SK-N-SH (cell line): ENCODE measurements around the gene INTS12. TPM values are rescaled to one million over a fixed set of nuclear protein-coding genes. Genes with fewer than 3 reads are reported as not detected.
"Not testable (repeated sequence)": the region's sequence is repeated elsewhere in the genome, so short reads cannot be mapped to it uniquely, and the experiment has no call there.

ENCODE experiments used
- CTCF ChIA-PET: fragments of 300-600, 350-600 bp; formaldehyde crosslinking; extraction: SDS; loops from one replicate; lab custom pipeline; 2021; lab: Yijun Ruan, JAX
- POLR2A ChIA-PET: fragments of 350-600 bp; sonication (Branson Sonifier 250); formaldehyde crosslinking; extraction: SDS; loops from one replicate; lab custom pipeline; 2020; ENCODE audit warnings: antibody characterized with exemption, inconsistent platforms; lab: Yijun Ruan, JAX
- DNase-seq: peaks from one replicate; pipeline ENCODE4 v3.0.0; 2012
- H2AFZ ChIP-seq: fragments of 200-600 bp; sonication (generic); 2 replicates; pipeline ENCODE4 v1.8.1; 2016; ENCODE audit warnings: antibody characterized with exemption, mild to moderate bottlenecking, low read depth
- H3F3A ChIP-seq: fragments of 200-600 bp; sonication (generic); replicated peaks from 2 replicates; pipeline ENCODE3; 2016; ENCODE audit warnings: antibody characterized with exemption, mild to moderate bottlenecking; ENCODE audit not compliant: insufficient read depth
- H3K27ac ChIP-seq, 2 experiments: fragments of 200-500 bp in 1 of 2; fragments of 200-600 bp in 1 of 2; sonication (Bioruptor generic) in 1 of 2; sonication (generic), shearing (Covaris generic) in 1 of 2; 2 replicates each; pipeline versions ENCODE4 v1.5.1 to v1.6.1; 2014 to 2016; ENCODE audit warnings: low read depth in 2 of 2, inconsistent platforms in 1 of 2, low read length in 1 of 2, mild to moderate bottlenecking in 1 of 2, mixed read lengths in 1 of 2
- H3K27me3 ChIP-seq: fragments of 200-600 bp; sonication (generic), shearing (Covaris generic); 2 replicates; pipeline ENCODE4 v1.6.1; 2016; ENCODE audit warnings: mixed run types; ENCODE audit not compliant: insufficient read depth
- H3K36me3 ChIP-seq, 2 experiments: fragments of 200-500 bp in 1 of 2; fragments of 200-600 bp in 1 of 2; sonication (Bioruptor generic) in 1 of 2; sonication (generic) in 1 of 2; replicated peaks in 1 of 2; 2 replicates each; pipeline versions ENCODE3 to v1.5.1; 2014 to 2016; ENCODE audit warnings: low read length in 1 of 2, mild to moderate bottlenecking in 1 of 2; ENCODE audit not compliant: insufficient read depth in 2 of 2, control insufficient read depth in 1 of 2
- H3K4me1 ChIP-seq, 2 experiments: fragments of 200-500 bp in 1 of 2; fragments of 200-600 bp in 1 of 2; sonication (Bioruptor generic) in 1 of 2; sonication (generic), shearing (Covaris generic) in 1 of 2; 2 replicates each; pipeline versions ENCODE4 v1.5.1 to v1.6.1; 2014 to 2016; ENCODE audit warnings: low read depth in 1 of 2, low read length in 1 of 2, mixed run types in 1 of 2; ENCODE audit not compliant: insufficient read depth in 2 of 2, control insufficient read depth in 1 of 2
- H3K4me2 ChIP-seq: fragments of 200-600 bp; sonication (generic), shearing (Covaris generic); 2 replicates; pipeline ENCODE4 v1.6.1; 2017; ENCODE audit warnings: mixed run types
- H3K4me3 ChIP-seq, 2 experiments: fragments of 200-500 bp in 1 of 2; fragments of 200-600 bp in 1 of 2; sonication (Bioruptor generic) in 1 of 2; sonication (generic), shearing (Covaris generic) in 1 of 2; 2 replicates each; pipeline versions ENCODE4 v1.5.1 to v1.8.1; 2014 to 2016; ENCODE audit warnings: low read depth in 2 of 2, inconsistent platforms in 1 of 2, low read length in 1 of 2, mild to moderate bottlenecking in 1 of 2, mixed read lengths in 1 of 2, moderate library complexity in 1 of 2
- H3K79me2 ChIP-seq: fragments of 200-600 bp; sonication (generic); 2 replicates; pipeline ENCODE4 v1.8.1; 2017; ENCODE audit warnings: mild to moderate bottlenecking; ENCODE audit not compliant: insufficient read depth
- H3K9ac ChIP-seq: fragments of 200-600 bp; sonication (generic); 2 replicates; pipeline ENCODE4 v1.6.1; 2017; ENCODE audit warnings: mixed run types
- H3K9me2 ChIP-seq: fragments of 200-600 bp; sonication (generic); 2 replicates; pipeline ENCODE4 v1.6.1; 2017; ENCODE audit warnings: mixed run types
- H3K9me3 ChIP-seq: fragments of 200-600 bp; sonication (generic); 2 replicates; pipeline ENCODE4 v1.6.1; 2017; ENCODE audit warnings: mixed run types, mild to moderate bottlenecking, moderate library complexity
- H4K20me1 ChIP-seq: fragments of 200-600 bp; sonication (generic); 2 replicates; pipeline ENCODE4 v1.6.1; 2017; ENCODE audit warnings: mild to moderate bottlenecking, mixed run types; ENCODE audit not compliant: insufficient read depth
- CHD2 ChIP-seq: fragments of 150-350 bp; IDR thresholded peaks from 2 replicates; pipeline ENCODE4 v1.6.1; 2018; ENCODE audit warnings: low read length; ENCODE audit not compliant: partially characterized antibody
- ELF1 ChIP-seq: IDR thresholded peaks from 2 replicates; pipeline ENCODE4 v1.4.0; 2012
- EP300 ChIP-seq, 2 experiments: IDR thresholded peaks; 2 replicates each; pipeline versions ENCODE4 v1.4.0 to v1.6.1; 2012; ENCODE audit warnings: borderline replicate concordance in 1 of 2, low read depth in 1 of 2, low read length in 1 of 2
- FOSL2 ChIP-seq: IDR thresholded peaks from 2 replicates; pipeline ENCODE4 v1.4.0; 2012; ENCODE audit warnings: low read depth, mild to moderate bottlenecking, moderate library complexity, borderline replicate concordance
- FOXJ3 ChIP-seq: sonication (generic); formaldehyde crosslinking; IDR thresholded peaks from 2 replicates; pipeline ENCODE4 v1.5.1; 2020; ENCODE audit warnings: mild to moderate bottlenecking, missing genetic modification reagents
- GATA2 ChIP-seq: sonication (generic); formaldehyde crosslinking; IDR thresholded peaks from 2 replicates; pipeline ENCODE4 v1.5.0; 2020; ENCODE audit warnings: mild to moderate bottlenecking, missing genetic modification reagents
- MAX ChIP-seq: IDR thresholded peaks from 2 replicates; pipeline ENCODE4 v1.4.0; 2012; ENCODE audit warnings: low read depth
- NFIC ChIP-seq: IDR thresholded peaks from 2 replicates; pipeline ENCODE4 v1.4.0; 2012; ENCODE audit warnings: borderline replicate concordance
- POLR2AphosphoS5 ChIP-seq: IDR thresholded peaks from 2 replicates; pipeline ENCODE4 v1.6.1; 2012; ENCODE audit warnings: low read depth, low read length
- RCOR1 ChIP-seq: fragments of 150-350 bp; IDR thresholded peaks from 2 replicates; pipeline ENCODE4 v1.6.1; 2017; ENCODE audit warnings: antibody characterized with exemption, low read length
- RFX5 ChIP-seq: IDR thresholded peaks from 2 replicates; pipeline ENCODE4 v1.6.1; 2012; ENCODE audit warnings: mild to moderate bottlenecking, improper control_type of control experiment, low read length
- RXRA ChIP-seq: IDR thresholded peaks from 2 replicates; pipeline ENCODE4 v1.4.0; 2012; ENCODE audit warnings: low read depth, mild to moderate bottlenecking, borderline replicate concordance
- SMC3 ChIP-seq: IDR thresholded peaks from 2 replicates; pipeline ENCODE4 v1.6.1; 2012; ENCODE audit warnings: low read depth, low read length, improper control_type of control experiment
- USF1 ChIP-seq: IDR thresholded peaks from 2 replicates; pipeline ENCODE4 v1.4.0; 2012; ENCODE audit warnings: low read depth, borderline replicate concordance
- YY1 ChIP-seq: IDR thresholded peaks from 2 replicates; pipeline ENCODE4 v1.4.0; 2012; ENCODE audit warnings: low read depth, mild to moderate bottlenecking
- WGBS: methylation state at CpG from one replicate; pipeline ENCODE4 v1.1.6; 2017; ENCODE audit warnings: low lambda C conversion rate; 5-methylcytosine and 5-hydroxymethylcytosine counted together
- polyA plus RNA-seq, 3 experiments: library from polyadenylated mRNA; depleted of rRNA; stranded (reverse); fragments of >200 nt; gene quantifications; 2 replicates each; pipeline ENCODE4 v1.2.3, GENCODE V29; 2012

The INTS12 gene
- polyA plus RNA-seq, 1 of the 3 experiments (the other 2 are of a cell fraction), result 25.1 TPM

GRCh38 chr4:105694812-105695211 is 13.7 kb downstream of the INTS12 start:
- over 99% methylated on average over 5 of the region's 5 CpGs for WGBS
- H3F3A ChIP-seq, H3K9me3 ChIP-seq, CTCF ChIA-PET, H4K20me1 ChIP-seq, H3K4me2 ChIP-seq, H3K4me3 ChIP-seq, H3K4me1 ChIP-seq, H3K79me2 ChIP-seq, H3K27me3 ChIP-seq, H3K9me2 ChIP-seq, DNase-seq, H2AFZ ChIP-seq, H3K9ac ChIP-seq, POLR2A ChIA-PET, H3K27ac ChIP-seq: not testable (repeated sequence)
- peaks cover 53 to 73% of the 10 kb centered on the region in 2 experiments for H3K36me3 ChIP-seq

GRCh38 chr4:105686571-105686970 is 21.9 kb downstream of the INTS12 start:
- no peaks in the 10 kb centered on the region for H3K9me3 ChIP-seq
- H3K4me3 ChIP-seq, result no peak overlapping the region
- no peak overlapping the region for H3K27ac ChIP-seq
- H2AFZ ChIP-seq, result no peak overlapping the region
- POLR2A ChIA-PET, result no interaction called here
- no peak overlapping the region for H3K4me2 ChIP-seq
- no peaks in the 10 kb centered on the region for H3K79me2 ChIP-seq
- no peaks in the 10 kb centered on the region for H3K27me3 ChIP-seq
- CTCF ChIA-PET, result no interaction called here
- DNase-seq, result no peak
- H3K9ac ChIP-seq, result no peak overlapping the region
- H3K4me1 ChIP-seq, result no peaks in the 10 kb centered on the region; a peak in 1 of 4 replicates
- no peaks in the 10 kb centered on the region for H4K20me1 ChIP-seq
- peaks cover 5% of the 10 kb centered on the region for H3F3A ChIP-seq
- H3K9me2 ChIP-seq, result no peaks in the 10 kb centered on the region
- TF ChIP-seq GATA2 (no peak), RXRA (no peak)
- peaks cover 65 to 78% of the 10 kb centered on the region in 2 experiments for H3K36me3 ChIP-seq
- 97% methylated on average over 2 of the region's 2 CpGs for WGBS

GRCh38 chr4:105683038-105683437 is 25.5 kb downstream of the INTS12 start:
- Histone ChIP-seq H3K4me2 (no peak overlapping the region), H3K4me1 (0 out of 4 replicates have a peak, but pooled peaks cover 0 to 4% of the 10 kb centered on the region in 2 experiments), H2AFZ (no peak overlapping the region), H3K36me3 (peaks cover 52 to 63% of the 10 kb centered on the region in 2 experiments), H3K79me2 (no peaks in the 10 kb centered on the region), H4K20me1 (no peaks in the 10 kb centered on the region), H3K27me3 (no peaks in the 10 kb centered on the region), H3F3A (peaks cover 5% of the 10 kb centered on the region), H3K27ac (no peak overlapping the region), H3K4me3 (no peak overlapping the region), H3K9me3 (no peaks in the 10 kb centered on the region), H3K9ac (no peak overlapping the region), H3K9me2 (no peaks in the 10 kb centered on the region)
- DNase-seq, result no peak
- ChIA-PET POLR2A (no interaction called here), CTCF (interaction anchor here (1.0 to 1.7 kb wide), 2 partner anchors 16 to 179 kb away, joined by 3 to 4 read pairs; no protein-coding TSS in a partner anchor)
- TF ChIP-seq EP300 (IDR thresholded peaks at IDR 0.05; ENCODE audit: borderline replicate concordance in 1 of 2, low read depth in 1 of 2, low read length in 1 of 2) (no peak), SMC3 (no peak)
- TF ChIP-seq, all 33 proteins: peak for 0
- 97% methylated on average over 4 of the region's 4 CpGs for WGBS

- CTCF ChIA-PET, result interaction anchor here (0.8 kb wide), 1 partner anchor 158 kb away, joined by 3 read pairs; no protein-coding TSS in a partner anchor
Observed at GRCh38 chr4:105679186-105679585, 29.3 kb downstream of the INTS12 start.

More at GRCh38 chr4:105679186-105679585, 29.3 kb downstream of the INTS12 start:
- Histone ChIP-seq H3K4me2 (no peak overlapping the region), H3F3A (no peaks in the 10 kb centered on the region), H3K4me3 (no peak overlapping the region), H2AFZ (no peak overlapping the region), H3K27ac (no peak overlapping the region), H3K9ac (no peak overlapping the region), H3K9me2 (no peaks in the 10 kb centered on the region), H3K27me3 (no peaks in the 10 kb centered on the region), H3K79me2 (no peaks in the 10 kb centered on the region), H3K9me3 (no peaks in the 10 kb centered on the region), H3K4me1 (0 out of 4 replicates have a peak, but pooled peaks cover 0 to 4% of the 10 kb centered on the region in 2 experiments), H3K36me3 (peaks cover 25 to 33% of the 10 kb centered on the region in 2 experiments), H4K20me1 (no peaks in the 10 kb centered on the region)
- 63% methylated on average over 2 of the region's 2 CpGs for WGBS
- TF ChIP-seq RFX5, result no peak
- no peak for TF ChIP-seq USF1
- no peak for TF ChIP-seq FOSL2
- TF ChIP-seq FOXJ3 (CRISPR knock-in tag), result no peak
- no peak for TF ChIP-seq CHD2
- no peak for TF ChIP-seq MAX
- no peak for TF ChIP-seq ELF1
- no peak for TF ChIP-seq YY1
- TF ChIP-seq NFIC, result no peak
- TF ChIP-seq RCOR1, result no peak
- TF ChIP-seq SMC3, result no peak
- no peak for TF ChIP-seq POLR2AphosphoS5
- POLR2A ChIA-PET, result no interaction called here
- no peak for DNase-seq
